OCI-LY7 (cell line): ENCODE results near the gene TMEM131L. TPM values are rescaled to one million over a fixed set of nuclear protein-coding genes. Genes with fewer than 3 reads are reported as not detected.

Experiments
- BruUV-seq: library from RNA; stranded (reverse); fragments of 400-500 nt; replicated peaks from 2 replicates; lab custom pipeline; 2021; lab: Mats Ljungman, UMichigan
- CTCF ChIA-PET: fragments of 300-600 bp; sonication (Branson Sonifier 250); formaldehyde crosslinking; loops from one replicate; lab custom pipeline; 2022; ENCODE audit warnings: antibody characterized with exemption; ENCODE audit not compliant: unreplicated experiment; lab: Charles Lee
- POLR2A ChIA-PET: fragments of 300-600 bp; sonication (Branson Sonifier 250); formaldehyde crosslinking; loops from one replicate; lab custom pipeline; 2022; ENCODE audit warnings: antibody characterized with exemption; lab: Charles Lee
- DNase-seq: peaks from one replicate; pipeline ENCODE4 v3.0.0-alpha.2; 2015; ENCODE audit warnings: low spot score
- H2AFZ ChIP-seq: fragments of 200-600 bp; sonication (generic), shearing (Covaris generic); 2 replicates; pipeline ENCODE4 v1.6.1; 2014; ENCODE audit warnings: mild to moderate bottlenecking, antibody characterized with exemption, low read length, moderate library complexity
- H3K27ac ChIP-seq: fragments of 200-600 bp; sonication (generic); 2 replicates; pipeline ENCODE4 v1.5.1; 2014; ENCODE audit warnings: mixed run types, low read depth, mild to moderate bottlenecking, moderate library complexity, low read length, inconsistent platforms; ENCODE audit not compliant: poor library complexity, severe bottlenecking
- H3K36me3 ChIP-seq: fragments of 200-600 bp; sonication (generic); 2 replicates; pipeline ENCODE4 v1.6.1; 2014; ENCODE audit warnings: mild to moderate bottlenecking, antibody characterized with exemption, low read length, moderate library complexity, mixed read lengths; ENCODE audit not compliant: insufficient read depth
- H3K4me1 ChIP-seq: fragments of 200-600 bp; sonication (generic); 2 replicates; pipeline ENCODE4 v1.5.1; 2014; ENCODE audit warnings: mild to moderate bottlenecking, low read length; ENCODE audit not compliant: insufficient read depth, poor library complexity, severe bottlenecking
- H3K4me2 ChIP-seq: fragments of 200-600 bp; sonication (generic); 2 replicates; pipeline ENCODE4 v1.6.1; 2014; ENCODE audit warnings: mild to moderate bottlenecking, low read length
- H3K4me3 ChIP-seq: fragments of 200-600 bp; sonication (generic); 2 replicates; pipeline ENCODE4 v1.5.1; 2014; ENCODE audit warnings: mild to moderate bottlenecking, low read depth, low read length; ENCODE audit not compliant: poor library complexity, severe bottlenecking
- H3K79me2 ChIP-seq: fragments of 200-600 bp; sonication (generic); 2 replicates; pipeline ENCODE4 v1.6.1; 2016; ENCODE audit warnings: low read depth, mild to moderate bottlenecking, low read length, moderate library complexity, mixed read lengths; ENCODE audit not compliant: insufficient read depth
- H3K9me2 ChIP-seq: fragments of 200-600 bp; sonication (generic); 2 replicates; pipeline ENCODE4 v1.6.1; 2016; ENCODE audit warnings: mild to moderate bottlenecking, low read length, mixed read lengths; ENCODE audit not compliant: insufficient read depth
- H3K9me3 ChIP-seq: fragments of 200-600 bp; sonication (generic); 2 replicates; pipeline ENCODE4 v1.6.1; 2014; ENCODE audit warnings: mild to moderate bottlenecking, mixed run types, low read length, mixed read lengths
- H4K20me1 ChIP-seq: fragments of 200-600 bp; sonication (generic); 2 replicates; pipeline ENCODE4 v1.6.1; 2014; ENCODE audit warnings: mild to moderate bottlenecking, antibody characterized with exemption, low read length, moderate library complexity, mixed read lengths; ENCODE audit not compliant: insufficient read depth
- CTCF ChIP-seq: fragments of 200-600 bp; sonication (generic); conservative IDR thresholded peaks from 2 replicates; pipeline ENCODE4 v1.5.1; 2014; ENCODE audit warnings: mild to moderate bottlenecking, antibody characterized with exemption, low read length, moderate library complexity, mixed read lengths
- EZH2phosphoT487 ChIP-seq: fragments of 200-600 bp; sonication (generic); IDR thresholded peaks from 2 replicates; pipeline ENCODE4 v1.6.1; 2018; ENCODE audit warnings: low read depth, borderline replicate concordance, mild to moderate bottlenecking, mixed run types, antibody characterized with exemption, low read length, moderate library complexity, mixed read lengths
- intact Hi-C: fragments of 100-400 bp; cut with micrococcal nuclease; formaldehyde crosslinking; loops from one replicate; pipeline ENCODE4 v1.10.0; 2022; ENCODE audit not compliant: unreplicated experiment
- total RNA-seq, 2 experiments: library from RNA; depleted of rRNA in 1 of 2; stranded (reverse); fragments of >200 nt in 1 of 2; shearing (Covaris generic) in 1 of 2; gene quantifications; 2 replicates each; pipeline ENCODE4 v1.2.3, GENCODE V29; 2014 to 2022

TMEM131L gene
- total RNA-seq, 2 experiments from 2014 or later: 133 to 148 TPM

- Histone ChIP-seq H3K4me2 (peak overlapping the region; percentile 66), H3K9me2 (no peaks in the 10 kb centered on the region), H3K4me1 (peaks cover 98% of the 10 kb centered on the region), H3K27ac (peak overlapping the region; percentile 23), H3K9me3 (no peaks in the 10 kb centered on the region), H2AFZ (no peak overlapping the region), H3K79me2 (peaks cover 98% of the 10 kb centered on the region), H3K4me3 (no peak overlapping the region), H4K20me1 (peaks cover 81% of the 10 kb centered on the region), H3K36me3 (peaks cover 95% of the 10 kb centered on the region)
- CTCF ChIA-PET: no interaction called here
- no TSS peak for BruUV-seq
- intact Hi-C loops: no loop called here
- TF ChIP-seq EZH2phosphoT487: no peak
- TF ChIP-seq CTCF: no peak
- POLR2A ChIA-PET: interaction anchor here (0.7 to 1.3 kb wide), 5 partner anchors 9 to 236 kb away, joined by 3 to 7 read pairs (median 3); no protein-coding TSS in a partner anchor
- no peak for DNase-seq
These were observed 23.8 kb downstream of the TMEM131L start for GRCh38 chr4:153489856-153490558.

- peaks cover 98% of the 10 kb centered on the region for H3K79me2 ChIP-seq
- peaks cover 98% of the 10 kb centered on the region for H3K4me1 ChIP-seq
- peaks cover 76% of the 10 kb centered on the region for H4K20me1 ChIP-seq
- H3K4me2 ChIP-seq: peak overlapping the region; percentile 66; the same call in 1 of the 2 replicates
- CTCF ChIA-PET: no interaction called here
- TF ChIP-seq EZH2phosphoT487 (no peak), CTCF (no peak)
- no peak overlapping the region for H3K4me3 ChIP-seq
- intact Hi-C loops: no loop called here
- TSS peak; percentile 16 for BruUV-seq
- no peaks in the 10 kb centered on the region for H3K9me2 ChIP-seq
- no peak overlapping the region for H2AFZ ChIP-seq
- H3K9me3 ChIP-seq: no peaks in the 10 kb centered on the region
- H3K27ac ChIP-seq: no peak overlapping the region
- no peak for DNase-seq
- POLR2A ChIA-PET: interaction anchor here (0.7 to 1.4 kb wide), 8 partner anchors 7 to 235 kb away, joined by 3 to 7 read pairs (median 3); no protein-coding TSS in a partner anchor
- peaks cover 95% of the 10 kb centered on the region for H3K36me3 ChIP-seq
These were observed 24.9 kb downstream of the TMEM131L start for GRCh38 chr4:153490985-153491483.

GRCh38 chr4:153494562-153494961 lies 28.4 kb downstream of the TMEM131L start:
- Histone ChIP-seq H3K9me3 (no peaks in the 10 kb centered on the region), H2AFZ (no peak overlapping the region), H3K27ac (peak overlapping the region; percentile 29), H3K4me1 (peaks cover 93% of the 10 kb centered on the region), H4K20me1 (peaks cover 72% of the 10 kb centered on the region), H3K4me3 (peak overlapping the region; percentile 5), H3K4me2 (peak overlapping the region; percentile 57), H3K9me2 (no peaks in the 10 kb centered on the region), H3K36me3 (peaks cover 95% of the 10 kb centered on the region), H3K79me2 (peaks cover 98% of the 10 kb centered on the region)
- intact Hi-C loops: no loop called here
- DNase-seq: no peak
- no TSS peak for BruUV-seq
- POLR2A ChIA-PET: interaction anchor here (1.0 to 3.2 kb wide), 4 partner anchors 9 to 83 kb away, joined by 3 to 12 read pairs (median 6); no protein-coding TSS in a partner anchor
- TF ChIP-seq EZH2phosphoT487: no peak
- TF ChIP-seq CTCF: no peak
- CTCF ChIA-PET: no interaction called here
